A549 (cell line): ENCODE measurements around the gene SLC25A47. TPM values are rescaled to one million over a fixed set of nuclear protein-coding genes. Genes with fewer than 3 reads are reported as not detected.

ENCODE experiments used
- ATAC-seq, 2 experiments: fragments of 200-7000 bp in 1 of 2; fragments of >200 bp in 1 of 2; cut with Nextera tagmentation in 1 of 2; cut with Tn5 transposase in 1 of 2; 3 replicates each; pipeline versions ENCODE4 v1.8.0 to v1.9.1; 2018 to 2020; ENCODE audit warnings: mild to moderate bottlenecking in 1 of 2, moderate library complexity in 1 of 2
- CTCF ChIA-PET: fragments of 300-600 bp; sonication (Branson Sonifier 250); formaldehyde crosslinking; extraction: SDS; loops from one replicate; lab custom pipeline; 2021; ENCODE audit warnings: antibody characterized with exemption, inconsistent platforms; lab: Yijun Ruan, JAX
- POLR2A ChIA-PET: fragments of 350-600 bp; formaldehyde crosslinking; extraction: SDS; loops from one replicate; lab custom pipeline; 2021; ENCODE audit warnings: antibody characterized with exemption, inconsistent platforms; lab: Yijun Ruan, JAX
- DNase-seq, 2 experiments: peaks; one replicate each; pipeline versions ENCODE4 v3.0.0 to v3.0.0-alpha.2; 2011 to 2016; ENCODE audit warnings: low read depth in 1 of 2, low spot score in 1 of 2
- FAIRE-seq: peaks from 2 replicates; lab custom pipeline; 2011; peaks lifted over from hg19 to GRCh38; lab: Jason Lieb, UNC
- H3K27ac ChIP-seq, 2 experiments: fragments of >200 bp; sonication (Bioruptor Twin); formaldehyde crosslinking; 3 replicates each; pipeline ENCODE4 v1.5.1; 2016 to 2017
- H3K4me1 ChIP-seq: fragments of >200 bp; sonication (Bioruptor Twin); formaldehyde crosslinking; 3 replicates; pipeline ENCODE4 v1.6.1; 2016
- H3K4me2 ChIP-seq: fragments of >200 bp; sonication (Bioruptor Twin); formaldehyde crosslinking; 3 replicates; pipeline ENCODE4 v1.6.1; 2016
- H3K4me3 ChIP-seq: fragments of >200 bp; sonication (Bioruptor Twin); formaldehyde crosslinking; 3 replicates; pipeline ENCODE4 v1.5.1; 2016
- H3K9me3 ChIP-seq: fragments of >200 bp; sonication (Bioruptor Twin); formaldehyde crosslinking; 3 replicates; pipeline ENCODE4 v1.6.1; 2016
- CEBPB ChIP-seq, 2 experiments: fragments of >200 bp in 1 of 2; sonication (Bioruptor Twin) in 1 of 2; formaldehyde crosslinking in 1 of 2; IDR thresholded peaks; 2 replicates each; pipeline ENCODE4 v1.6.1; 2012 to 2016
- EHMT2 ChIP-seq: fragments of 200-600 bp; sonication (generic); IDR thresholded peaks from 2 replicates; pipeline ENCODE4 v1.6.1; 2016; ENCODE audit warnings: antibody characterized with exemption, low read depth, mild to moderate bottlenecking, moderate library complexity
- EP300 ChIP-seq, 2 experiments: fragments of >200 bp; sonication (Bioruptor Twin); formaldehyde crosslinking; IDR thresholded peaks; 2 replicates in 1 of 2; 3 replicates in 1 of 2; pipeline ENCODE4 v1.6.1; 2016 to 2017
- ESRRA ChIP-seq: fragments of 150-350 bp; IDR thresholded peaks from 2 replicates; pipeline ENCODE4 v1.6.1; 2014; ENCODE audit warnings: mild to moderate bottlenecking, low read length, borderline replicate concordance
- FOSL2 ChIP-seq, 2 experiments: fragments of 450-650 bp in 1 of 2; fragments of >200 bp in 1 of 2; sonication (Bioruptor Twin) in 1 of 2; formaldehyde crosslinking; IDR thresholded peaks; 2 replicates each; pipeline versions ENCODE4 v1.5.0 to v1.6.1; 2016 to 2020; ENCODE audit warnings: mild to moderate bottlenecking in 1 of 2, moderate library complexity in 1 of 2
- HDAC2 ChIP-seq: fragments of 200-600 bp; sonication (generic); IDR thresholded peaks from 2 replicates; pipeline ENCODE4 v1.6.1; 2016
- HEYL ChIP-seq: fragments of 250-450 bp; sonication (Bioruptor Pico); IDR thresholded peaks from 2 replicates; pipeline ENCODE4 v1.8.0; 2021; ENCODE audit warnings: mild to moderate bottlenecking, moderate library complexity
- HOXB13 ChIP-seq: fragments of 250-450 bp; sonication (Bioruptor Pico); IDR thresholded peaks from 2 replicates; pipeline ENCODE4 v1.5.0; 2020; ENCODE audit warnings: low read depth, mild to moderate bottlenecking, moderate library complexity
- HOXB5 ChIP-seq: fragments of 250-450 bp; sonication (Bioruptor Pico); IDR thresholded peaks from 2 replicates; pipeline ENCODE4 v1.5.0; 2020; ENCODE audit warnings: mild to moderate bottlenecking, moderate library complexity
- JUNB ChIP-seq: fragments of >200 bp; sonication (Bioruptor Twin); formaldehyde crosslinking; IDR thresholded peaks from 2 replicates; pipeline ENCODE4 v1.6.1; 2016
- KDM5A ChIP-seq: fragments of 200-600 bp; sonication (generic); IDR thresholded peaks from 2 replicates; pipeline ENCODE4 v1.6.1; 2016; ENCODE audit warnings: antibody characterized with exemption, mild to moderate bottlenecking
- MAFK ChIP-seq: fragments of 450-650 bp; IDR thresholded peaks from 2 replicates; pipeline ENCODE4 v1.6.1; 2014; ENCODE audit not compliant: partially characterized antibody
- MYC ChIP-seq: IDR thresholded peaks from 2 replicates; pipeline ENCODE4 v1.6.1; 2012; ENCODE audit warnings: mild to moderate bottlenecking, inconsistent platforms, low read length, improper control_type of control experiment, borderline replicate concordance
- POLR2A ChIP-seq: IDR thresholded peaks from 2 replicates; pipeline ENCODE4 v1.6.1; 2012; ENCODE audit warnings: mild to moderate bottlenecking, low read length
- POLR2AphosphoS2 ChIP-seq: conservative IDR thresholded peaks from 2 replicates; pipeline ENCODE4 v1.6.1; 2012; ENCODE audit warnings: low read length, improper control_type of control experiment, inconsistent platforms
- RARB ChIP-seq: fragments of 250-450 bp; sonication (Bioruptor Pico); IDR thresholded peaks from 2 replicates; pipeline ENCODE4 v1.8.0; 2021; ENCODE audit warnings: mild to moderate bottlenecking, moderate library complexity
- RNF2 ChIP-seq: fragments of 200-600 bp; sonication (generic); IDR thresholded peaks from 2 replicates; pipeline ENCODE4 v1.6.1; 2016; ENCODE audit warnings: low read depth, mild to moderate bottlenecking, antibody characterized with exemption, moderate library complexity, borderline replicate concordance
- SMC3 ChIP-seq: fragments of >200 bp; sonication (Bioruptor Twin); formaldehyde crosslinking; IDR thresholded peaks from 3 replicates; pipeline ENCODE4 v1.6.1; 2018; ENCODE audit warnings: inconsistent platforms
- TFCP2L1 ChIP-seq: fragments of 250-450 bp; sonication (Bioruptor Pico); IDR thresholded peaks from 2 replicates; pipeline ENCODE4 v1.5.0; 2021; ENCODE audit warnings: mild to moderate bottlenecking
- ZFP36 ChIP-seq: fragments of 450-650 bp; IDR thresholded peaks from 2 replicates; pipeline ENCODE4 v1.6.1; 2014; ENCODE audit warnings: borderline replicate concordance; ENCODE audit not compliant: partially characterized antibody
- ZNF302 ChIP-seq: fragments of 250-450 bp; sonication (Bioruptor Pico); IDR thresholded peaks from 2 replicates; pipeline ENCODE4 v1.9.0; 2021; ENCODE audit warnings: inconsistent platforms, mild to moderate bottlenecking, moderate library complexity
- WGBS: methylation state at CpG from one replicate; pipeline ENCODE4 v1.1.6; 2017; ENCODE audit errors: missing lambda C conversion rate; 5-methylcytosine and 5-hydroxymethylcytosine counted together
- polyA plus RNA-seq, 4 experiments: library from polyadenylated mRNA; depleted of rRNA in 3 of 4; stranded (reverse); fragments of >200 nt; fragmentation: RNase III in 1 of 4; extraction: RNeasy Plus Mini Kit Qiagen cat#74134 plus additional on column Dnase treatment in 1 of 4; gene quantifications; 2 replicates in 3 of 4; 3 replicates in 1 of 4; pipeline ENCODE4 v1.2.3, GENCODE V29; 2011 to 2017
- TF ChIP-seq, protein P1 (sequence below): fragments of >200 bp; sonication (Bioruptor Twin); formaldehyde crosslinking; IDR thresholded peaks from 2 replicates; pipeline ENCODE4 v1.6.1; 2016
- TF ChIP-seq, protein P2 (sequence below): fragments of 450-650 bp; IDR thresholded peaks from 2 replicates; pipeline ENCODE4 v1.6.1; 2014; ENCODE audit warnings: antibody characterized with exemption
- TF ChIP-seq, protein P3 (sequence below): IDR thresholded peaks from 2 replicates; pipeline ENCODE4 v1.6.1; 2012
- TF ChIP-seq, protein P4 (sequence below): fragments of 250-450 bp; sonication (Bioruptor Pico); IDR thresholded peaks from 2 replicates; pipeline ENCODE4 v1.5.0; 2020; ENCODE audit warnings: low read depth, mild to moderate bottlenecking, moderate library complexity
- TF ChIP-seq, protein P5 (sequence below): IDR thresholded peaks from 2 replicates; pipeline ENCODE4 v1.6.1; 2012; ENCODE audit warnings: low read depth, borderline replicate concordance

SLC25A47 gene
- polyA plus RNA-seq, 2 of the 4 experiments (the other 2 are of a cell fraction): not detected

DNA sequence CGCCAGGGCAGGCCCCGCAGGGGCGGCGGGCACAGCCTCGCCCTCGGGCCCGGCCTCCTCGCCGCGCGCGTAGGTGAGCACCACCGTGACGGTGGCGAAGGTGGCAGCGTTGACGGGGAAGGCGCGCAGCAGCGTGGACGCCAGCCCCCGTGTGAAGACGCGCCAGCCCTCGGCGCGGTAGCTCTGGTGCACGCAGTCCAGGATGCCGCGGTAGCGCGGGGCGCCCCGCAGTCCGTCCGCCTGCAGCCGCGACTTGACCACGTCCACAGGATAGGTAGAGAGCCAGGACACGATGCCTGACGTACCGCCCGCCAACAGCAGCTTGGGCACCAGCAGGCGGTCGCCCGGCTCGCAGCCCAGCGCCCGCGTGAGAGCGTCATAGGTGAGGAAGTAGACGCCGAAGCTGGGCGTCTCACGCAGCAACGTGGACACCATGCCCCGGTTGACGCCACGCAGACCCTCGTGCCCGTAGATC, 30.8 kb upstream of the SLC25A47 start:
- TF ChIP-seq, protein P1, sequence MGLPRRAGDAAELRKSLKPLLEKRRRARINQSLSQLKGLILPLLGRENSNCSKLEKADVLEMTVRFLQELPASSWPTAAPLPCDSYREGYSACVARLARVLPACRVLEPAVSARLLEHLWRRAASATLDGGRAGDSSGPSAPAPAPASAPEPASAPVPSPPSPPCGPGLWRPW: no peak
- TF ChIP-seq TFCP2L1 (CRISPR knock-in tag) (no peak), RARB (CRISPR knock-in tag) (no peak), CEBPB (IDR thresholded peaks at IDR 0.05) (no peak), SMC3 (no peak), MYC (no peak), ZFP36 (no peak), JUNB (no peak), HDAC2 (no peak), POLR2A (no peak), KDM5A (no peak), ESRRA (no peak), FOSL2 (IDR thresholded peaks at IDR 0.05) (no peak), FOSL2 (CRISPR knock-in tag; IDR thresholded peaks at IDR 0.05) (no peak), HOXB5 (CRISPR knock-in tag) (no peak)
- TF ChIP-seq, protein P2, sequence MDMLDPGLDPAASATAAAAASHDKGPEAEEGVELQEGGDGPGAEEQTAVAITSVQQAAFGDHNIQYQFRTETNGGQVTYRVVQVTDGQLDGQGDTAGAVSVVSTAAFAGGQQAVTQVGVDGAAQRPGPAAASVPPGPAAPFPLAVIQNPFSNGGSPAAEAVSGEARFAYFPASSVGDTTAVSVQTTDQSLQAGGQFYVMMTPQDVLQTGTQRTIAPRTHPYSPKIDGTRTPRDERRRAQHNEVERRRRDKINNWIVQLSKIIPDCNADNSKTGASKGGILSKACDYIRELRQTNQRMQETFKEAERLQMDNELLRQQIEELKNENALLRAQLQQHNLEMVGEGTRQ: no peak
- TF ChIP-seq, protein P3, sequence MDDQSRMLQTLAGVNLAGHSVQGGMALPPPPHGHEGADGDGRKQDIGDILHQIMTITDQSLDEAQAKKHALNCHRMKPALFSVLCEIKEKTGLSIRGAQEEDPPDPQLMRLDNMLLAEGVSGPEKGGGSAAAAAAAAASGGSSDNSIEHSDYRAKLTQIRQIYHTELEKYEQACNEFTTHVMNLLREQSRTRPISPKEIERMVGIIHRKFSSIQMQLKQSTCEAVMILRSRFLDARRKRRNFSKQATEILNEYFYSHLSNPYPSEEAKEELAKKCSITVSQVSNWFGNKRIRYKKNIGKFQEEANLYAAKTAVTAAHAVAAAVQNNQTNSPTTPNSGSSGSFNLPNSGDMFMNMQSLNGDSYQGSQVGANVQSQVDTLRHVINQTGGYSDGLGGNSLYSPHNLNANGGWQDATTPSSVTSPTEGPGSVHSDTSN: no peak
- TF ChIP-seq, protein P4, sequence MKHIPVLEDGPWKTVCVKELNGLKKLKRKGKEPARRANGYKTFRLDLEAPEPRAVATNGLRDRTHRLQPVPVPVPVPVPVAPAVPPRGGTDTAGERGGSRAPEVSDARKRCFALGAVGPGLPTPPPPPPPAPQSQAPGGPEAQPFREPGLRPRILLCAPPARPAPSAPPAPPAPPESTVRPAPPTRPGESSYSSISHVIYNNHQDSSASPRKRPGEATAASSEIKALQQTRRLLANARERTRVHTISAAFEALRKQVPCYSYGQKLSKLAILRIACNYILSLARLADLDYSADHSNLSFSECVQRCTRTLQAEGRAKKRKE (CRISPR knock-in tag): no peak
- no peak overlapping the region for H3K27ac ChIP-seq
- H3K4me2 ChIP-seq: no peak overlapping the region
- WGBS: 95% methylated on average over 55 of the region's 61 CpGs
- POLR2A ChIA-PET: no interaction called here
- no peak for DNase-seq
- CTCF ChIA-PET: interaction anchor here (1.3 to 12.3 kb wide), 4 partner anchors 8 to 92 kb away, joined by 3 to 114 read pairs (median 6); no protein-coding TSS in a partner anchor
- H3K4me3 ChIP-seq: no peak overlapping the region
- H3K4me1 ChIP-seq: no peaks in the 10 kb centered on the region
- no peak for ATAC-seq
- FAIRE-seq: no peak
- H3K9me3 ChIP-seq: no peaks in the 10 kb centered on the region

DNA sequence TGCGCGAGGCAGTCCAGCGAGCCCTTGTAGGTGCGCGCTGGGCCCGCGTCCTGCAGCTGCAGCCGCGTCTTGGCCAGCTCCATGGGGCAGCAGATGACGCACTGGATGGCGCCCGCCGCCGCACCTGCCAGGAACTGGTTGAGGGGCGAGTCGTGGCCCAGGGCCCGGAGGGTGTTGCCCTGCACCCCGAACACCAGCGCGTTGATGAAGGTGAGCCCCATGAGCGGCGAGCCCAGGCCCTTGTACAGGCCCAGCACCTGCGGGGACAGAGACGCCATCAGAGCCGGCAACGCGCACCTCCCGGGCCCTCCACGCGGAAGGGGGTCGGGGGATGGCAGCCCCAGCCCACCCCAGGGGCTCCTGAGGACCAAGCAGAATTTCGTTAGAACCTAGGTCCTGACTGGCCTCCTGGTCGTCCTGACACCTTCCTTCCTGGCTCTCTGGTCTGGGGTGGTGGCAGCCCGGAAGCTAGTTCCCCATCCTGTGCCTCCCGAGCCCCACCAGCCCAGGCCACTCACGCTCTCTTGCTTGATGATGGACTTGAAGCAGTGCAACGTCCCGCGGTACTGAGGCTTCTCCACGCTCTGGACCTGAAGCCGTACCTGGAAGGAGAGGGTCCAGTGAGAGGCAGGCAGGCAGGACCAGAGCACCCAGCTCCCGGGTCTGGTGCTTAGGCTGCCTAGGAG, 30.2 kb upstream of the SLC25A47 start:
- Histone ChIP-seq H3K9me3 (no peaks in the 10 kb centered on the region), H3K4me3 (no peak overlapping the region), H3K4me1 (no peaks in the 10 kb centered on the region), H3K27ac (no peak overlapping the region), H3K4me2 (no peak overlapping the region)
- ChIA-PET CTCF (interaction anchor here (1.6 to 12.3 kb wide), 3 partner anchors 9 to 91 kb away, joined by 3 to 114 read pairs (median 10); no protein-coding TSS in a partner anchor), POLR2A (no interaction called here)
- TF ChIP-seq, protein P1: no peak
- TF ChIP-seq RNF2 (no peak), POLR2AphosphoS2 (no peak), HEYL (no peak), HOXB13 (no peak), MAFK (no peak), EHMT2 (no peak), ZNF302 (CRISPR knock-in tag) (no peak), MYC (no peak), RARB (CRISPR knock-in tag) (no peak), POLR2A (no peak), EP300 (IDR thresholded peaks at IDR 0.05) (no peak)
- TF ChIP-seq, protein P5, sequence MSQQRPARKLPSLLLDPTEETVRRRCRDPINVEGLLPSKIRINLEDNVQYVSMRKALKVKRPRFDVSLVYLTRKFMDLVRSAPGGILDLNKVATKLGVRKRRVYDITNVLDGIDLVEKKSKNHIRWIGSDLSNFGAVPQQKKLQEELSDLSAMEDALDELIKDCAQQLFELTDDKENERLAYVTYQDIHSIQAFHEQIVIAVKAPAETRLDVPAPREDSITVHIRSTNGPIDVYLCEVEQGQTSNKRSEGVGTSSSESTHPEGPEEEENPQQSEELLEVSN: no peak
- ATAC-seq: no peak
- no peak for FAIRE-seq
- WGBS: 91% methylated on average over 38 of the region's 42 CpGs
- DNase-seq: no peak
